ENCODE data around the gene HOXC6.

GRCh38 chr12:54075974-54076373 lies 47.7 kb downstream of the HOXC6 start:
- no peak for TF ChIP-seq GATA2 (IDR thresholded peaks at IDR 0.05; ENCODE audit: low read depth, low read length)
- TF ChIP-seq GATA3 (IDR thresholded peaks at IDR 0.05; ENCODE audit: low read depth, low read length): no peak
